Fibroblast of lung (primary cell): ENCODE results near the gene VPS26C. TPM values are rescaled to one million over a fixed set of nuclear protein-coding genes. Genes with fewer than 3 reads are reported as not detected.

Experiments
- DNase-seq, 2 donors: peaks; one replicate each; pipeline versions ENCODE4 v3.0.0 to v3.0.0-alpha.2; 2010; ENCODE audit warnings: low read depth in 2 of 2
- H2AFZ ChIP-seq: 2 replicates; pipeline ENCODE4 v1.5.1; 2012; ENCODE audit warnings: low read length, control low read depth, inconsistent platforms
- H3K27ac ChIP-seq: 2 replicates; pipeline ENCODE4 v1.5.1; 2011; ENCODE audit warnings: low read length, control low read depth; ENCODE audit not compliant: insufficient read depth
- H3K27me3 ChIP-seq: 2 replicates; pipeline ENCODE4 v1.5.1; 2011; ENCODE audit warnings: mild to moderate bottlenecking, low read length; ENCODE audit not compliant: control insufficient read depth, insufficient read depth
- H3K36me3 ChIP-seq: 2 replicates; pipeline ENCODE4 v1.5.1; 2011; ENCODE audit warnings: low read length; ENCODE audit not compliant: control insufficient read depth, insufficient read depth
- H3K4me1 ChIP-seq: 2 replicates; pipeline ENCODE4 v1.5.1; 2011; ENCODE audit warnings: low read length; ENCODE audit not compliant: control insufficient read depth, insufficient read depth; ENCODE audit errors: extremely low read depth
- H3K4me2 ChIP-seq: 2 replicates; pipeline ENCODE4 v1.5.1; 2011; ENCODE audit warnings: low read length, control low read depth; ENCODE audit not compliant: insufficient read depth; ENCODE audit errors: extremely low read depth
- H3K4me3 ChIP-seq, 4 experiments: fragments of 200-600 bp in 1 of 4; sonication (generic) in 1 of 4; replicated peaks in 1 of 4; 2 replicates each; pipeline ENCODE4 v1.5.1; 2011 to 2016; ENCODE audit warnings: low read length in 4 of 4, low read depth in 3 of 4, mild to moderate bottlenecking in 3 of 4, control low read depth in 2 of 4, inconsistent platforms in 1 of 4, mixed read lengths in 1 of 4; ENCODE audit not compliant: insufficient read depth in 1 of 4; ENCODE audit errors: control extremely low read depth in 1 of 4
- H3K79me2 ChIP-seq: 2 replicates; pipeline ENCODE4 v1.5.1; 2012; ENCODE audit warnings: mild to moderate bottlenecking, low read length, inconsistent platforms; ENCODE audit not compliant: control insufficient read depth, insufficient read depth
- H3K9ac ChIP-seq: 2 replicates; pipeline ENCODE4 v1.5.1; 2011; ENCODE audit warnings: mild to moderate bottlenecking, low read length, control low read depth; ENCODE audit not compliant: insufficient read depth
- H3K9me3 ChIP-seq: 2 replicates; pipeline ENCODE4 v1.5.1; 2012; ENCODE audit warnings: low read depth, low read length; ENCODE audit not compliant: control insufficient read depth, insufficient read depth
- H4K20me1 ChIP-seq: 2 replicates; pipeline ENCODE4 v1.5.1; 2011; ENCODE audit warnings: low read length; ENCODE audit not compliant: control insufficient read depth, insufficient read depth; ENCODE audit errors: extremely low read depth
- EZH2 ChIP-seq: IDR thresholded peaks from 2 replicates; pipeline ENCODE4 v1.5.1; 2012; ENCODE audit warnings: low read length, control low read depth, mild to moderate bottlenecking; ENCODE audit errors: missing control alignments
- polyA plus RNA-seq, 2 donors: library from polyadenylated mRNA; depleted of rRNA in 1 of 2; stranded (reverse) in 1 of 2; unstranded in 1 of 2; fragments of >200 nt; gene quantifications; 2 replicates each; pipeline ENCODE4 v1.2.1, GENCODE V29; 2011 to 2012; ENCODE audit warnings: missing spikeins in 1 of 2
- total RNA-seq: library from RNA; depleted of rRNA; stranded (reverse); fragments of >200 nt; gene quantifications from 2 replicates; pipeline ENCODE4 v1.2.1, GENCODE V29; 2014
- TF ChIP-seq, protein P1 (sequence below), 2 donors: IDR thresholded peaks in 1 of 2; conservative IDR thresholded peaks in 1 of 2; 1 replicate in 1 of 2; 2 replicates in 1 of 2; pipeline ENCODE4 v1.5.1; 2011 to 2012; ENCODE audit warnings: low read length in 2 of 2, control low read depth in 1 of 2, inconsistent platforms in 1 of 2, low read depth in 1 of 2, mild to moderate bottlenecking in 1 of 2

Gene VPS26C
- total and polyA plus RNA-seq, 2 donors (not counting 1 experiment from before 2014, with no cell fraction given), result 61.4 to 84.4 TPM

DNA sequence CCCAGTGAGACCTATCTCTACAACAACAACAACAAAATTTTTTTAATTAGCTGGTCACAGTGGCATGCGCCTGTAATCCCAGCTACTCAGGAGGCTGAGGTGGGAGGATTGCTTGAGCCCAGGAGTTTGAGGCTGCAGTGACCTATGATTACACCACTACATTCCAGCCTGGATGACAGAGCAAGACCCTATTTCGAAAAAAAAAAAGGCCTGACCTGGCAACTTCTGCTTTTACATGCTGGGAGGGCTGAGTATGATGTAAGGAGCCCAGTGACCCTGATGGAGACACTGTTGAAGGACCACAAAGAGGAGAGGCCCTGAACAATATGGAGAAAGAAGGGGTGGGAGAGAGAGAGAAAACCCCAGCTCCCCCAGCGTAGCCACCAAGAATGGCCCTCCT is 9.2 kb upstream of the VPS26C start:
- Histone ChIP-seq H3K36me3 (no peaks in the 10 kb centered on the region), H4K20me1 (no peaks in the 10 kb centered on the region), H3K9ac (no peak overlapping the region), H3K4me2 (no peak overlapping the region), H3K27ac (no peak overlapping the region), H3K27me3 (peaks cover 1% of the 10 kb centered on the region), H3K9me3 (no peaks in the 10 kb centered on the region), H3K4me1 (no peaks in the 10 kb centered on the region), H3K79me2 (no peaks in the 10 kb centered on the region), H2AFZ (no peak overlapping the region), H3K4me3 (no peak overlapping the region)
- DNase-seq, result no peak
- TF ChIP-seq, protein P1, sequence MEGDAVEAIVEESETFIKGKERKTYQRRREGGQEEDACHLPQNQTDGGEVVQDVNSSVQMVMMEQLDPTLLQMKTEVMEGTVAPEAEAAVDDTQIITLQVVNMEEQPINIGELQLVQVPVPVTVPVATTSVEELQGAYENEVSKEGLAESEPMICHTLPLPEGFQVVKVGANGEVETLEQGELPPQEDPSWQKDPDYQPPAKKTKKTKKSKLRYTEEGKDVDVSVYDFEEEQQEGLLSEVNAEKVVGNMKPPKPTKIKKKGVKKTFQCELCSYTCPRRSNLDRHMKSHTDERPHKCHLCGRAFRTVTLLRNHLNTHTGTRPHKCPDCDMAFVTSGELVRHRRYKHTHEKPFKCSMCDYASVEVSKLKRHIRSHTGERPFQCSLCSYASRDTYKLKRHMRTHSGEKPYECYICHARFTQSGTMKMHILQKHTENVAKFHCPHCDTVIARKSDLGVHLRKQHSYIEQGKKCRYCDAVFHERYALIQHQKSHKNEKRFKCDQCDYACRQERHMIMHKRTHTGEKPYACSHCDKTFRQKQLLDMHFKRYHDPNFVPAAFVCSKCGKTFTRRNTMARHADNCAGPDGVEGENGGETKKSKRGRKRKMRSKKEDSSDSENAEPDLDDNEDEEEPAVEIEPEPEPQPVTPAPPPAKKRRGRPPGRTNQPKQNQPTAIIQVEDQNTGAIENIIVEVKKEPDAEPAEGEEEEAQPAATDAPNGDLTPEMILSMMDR (conservative IDR thresholded peaks at IDR 0.05 in 1 of 2, IDR thresholded peaks at IDR 0.05 in 1 of 2; ENCODE audit: low read depth in 1 of 2, low read length in 2 of 2), result no peak
- no peak for TF ChIP-seq EZH2

DNA sequence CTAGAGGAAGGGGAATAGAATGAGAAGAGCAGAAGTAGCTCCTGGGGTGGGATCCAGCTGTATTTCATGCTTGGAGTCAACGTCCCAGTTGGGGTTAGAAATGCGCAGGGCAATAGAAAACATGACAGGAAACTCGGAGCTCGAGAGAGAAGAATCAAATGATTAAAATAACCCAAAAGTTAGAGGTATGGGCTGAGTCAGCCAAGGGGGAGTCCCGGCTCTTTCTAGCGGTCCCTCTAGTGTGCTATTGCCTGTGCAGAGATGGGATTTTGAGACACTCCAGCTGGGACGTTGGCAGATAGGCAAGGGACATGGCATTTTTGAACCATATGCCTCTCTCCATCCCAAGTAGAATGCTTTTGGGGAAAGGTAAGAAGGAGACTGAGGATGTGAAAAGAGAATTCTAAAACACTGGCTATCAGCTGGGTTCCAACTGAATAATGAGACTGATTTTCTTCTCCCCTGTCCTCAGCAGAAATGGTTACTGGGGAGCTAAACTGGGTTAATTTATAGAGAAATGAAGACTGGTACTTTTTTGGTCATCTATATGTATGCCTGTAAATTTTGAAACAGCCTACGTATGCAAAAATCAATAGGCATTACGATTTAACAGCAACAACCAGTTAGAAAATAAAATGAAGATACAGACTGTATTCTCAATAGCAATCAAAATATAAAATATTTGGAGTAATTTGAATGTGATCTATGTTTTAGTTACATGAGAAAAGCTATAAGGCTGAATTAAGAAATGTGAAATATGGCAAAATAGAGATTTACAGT is 7.0 kb upstream of the VPS26C start:
- H3K36me3 ChIP-seq, result no peaks in the 10 kb centered on the region
- no peaks in the 10 kb centered on the region for H4K20me1 ChIP-seq
- H2AFZ ChIP-seq, result peak overlapping the region; percentile 57
- no peaks in the 10 kb centered on the region for H3K9me3 ChIP-seq
- no peaks in the 10 kb centered on the region for H3K27me3 ChIP-seq
- H3K27ac ChIP-seq, result no peak overlapping the region
- H3K4me3 ChIP-seq, result no peak overlapping the region
- DNase-seq, result no peak
- H3K9ac ChIP-seq, result no peak overlapping the region
- no peaks in the 10 kb centered on the region for H3K4me1 ChIP-seq
- TF ChIP-seq EZH2, result no peak
- TF ChIP-seq, protein P1 (conservative IDR thresholded peaks at IDR 0.05 in 1 of 2, IDR thresholded peaks at IDR 0.05 in 1 of 2; ENCODE audit: low read depth in 1 of 2, low read length in 2 of 2), result no peak
- no peak overlapping the region for H3K4me2 ChIP-seq
- H3K79me2 ChIP-seq, result no peaks in the 10 kb centered on the region

DNA sequence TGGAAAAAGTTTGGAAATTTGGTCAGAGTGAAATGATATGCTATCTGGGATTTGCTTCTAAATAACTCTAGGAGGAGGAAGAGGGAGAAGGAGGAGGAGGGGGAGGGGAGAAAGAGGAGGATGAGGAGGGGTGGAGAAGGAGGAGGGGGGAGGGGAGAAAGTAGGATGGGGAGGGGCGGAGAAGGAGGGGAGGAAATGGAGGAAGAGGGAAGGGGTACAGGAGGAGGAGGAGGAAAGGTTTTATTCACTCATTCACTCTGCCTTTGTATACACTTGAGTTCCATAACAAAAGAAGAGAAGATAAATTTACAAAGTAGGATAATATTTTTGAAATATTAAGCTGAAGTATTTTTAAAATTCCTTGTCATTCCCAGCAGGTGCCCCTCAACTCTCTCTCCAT is 6.3 kb upstream of the VPS26C start:
- no peak overlapping the region for H3K4me2 ChIP-seq
- H4K20me1 ChIP-seq, result no peaks in the 10 kb centered on the region
- TF ChIP-seq, protein P1 (conservative IDR thresholded peaks at IDR 0.05 in 1 of 2, IDR thresholded peaks at IDR 0.05 in 1 of 2; ENCODE audit: low read depth in 1 of 2, low read length in 2 of 2), result no peak
- TF ChIP-seq EZH2, result no peak
- H3K9ac ChIP-seq, result no peak overlapping the region
- DNase-seq, result no peak
- H3K27ac ChIP-seq, result no peak overlapping the region
- H3K27me3 ChIP-seq, result no peaks in the 10 kb centered on the region
- no peaks in the 10 kb centered on the region for H3K79me2 ChIP-seq
- no peak overlapping the region for H2AFZ ChIP-seq
- no peaks in the 10 kb centered on the region for H3K36me3 ChIP-seq
- H3K4me1 ChIP-seq, result no peaks in the 10 kb centered on the region
- H3K9me3 ChIP-seq, result no peaks in the 10 kb centered on the region
- no peak overlapping the region for H3K4me3 ChIP-seq
